SK-N-SH treated with all-trans-retinoic acid at 6 μM for 48 hours (cell line): ENCODE data around the gene AKAP8L.

Experiments used
- ATAC-seq: fragments of 200-7000 bp; cut with Tn5 transposase; 3 replicates; pipeline ENCODE4 v1.9.1; 2020; ENCODE audit warnings: mild to moderate bottlenecking, moderate library complexity
- ARNTL ChIP-seq: fragments of 450-650 bp; formaldehyde crosslinking; IDR thresholded peaks from 2 replicates; pipeline ENCODE4 v1.5.0; 2020; ENCODE audit warnings: low read depth, mild to moderate bottlenecking, moderate library complexity, borderline replicate concordance
- BACH2 ChIP-seq: fragments of 250-450 bp; sonication (Bioruptor Pico); IDR thresholded peaks from 2 replicates; pipeline ENCODE4 v1.9.0; 2021; ENCODE audit warnings: mild to moderate bottlenecking, borderline replicate concordance
- CREB5 ChIP-seq: fragments of 250-450 bp; sonication (Bioruptor Pico); IDR thresholded peaks from 2 replicates; pipeline ENCODE4 v1.5.1; 2020; ENCODE audit warnings: low read depth, mild to moderate bottlenecking, moderate library complexity
- CSDC2 ChIP-seq: fragments of 250-450 bp; sonication (Bioruptor Pico); IDR thresholded peaks from 2 replicates; pipeline ENCODE4 v1.5.0; 2020; ENCODE audit warnings: mild to moderate bottlenecking, moderate library complexity
- ESRRG ChIP-seq: fragments of 250-450 bp; sonication (Bioruptor Pico); IDR thresholded peaks from 2 replicates; pipeline ENCODE4 v1.6.1; 2021; ENCODE audit warnings: mild to moderate bottlenecking
- GLIS3 ChIP-seq: fragments of 250-450 bp; sonication (Bioruptor Pico); IDR thresholded peaks from 2 replicates; pipeline ENCODE4 v1.5.0; 2020; ENCODE audit warnings: mild to moderate bottlenecking, moderate library complexity
- ISL1 ChIP-seq: fragments of 250-450 bp; sonication (Bioruptor Pico); IDR thresholded peaks from 2 replicates; pipeline ENCODE4 v2.1.2; 2022; ENCODE audit warnings: mild to moderate bottlenecking, moderate library complexity
- OSR1 ChIP-seq: fragments of 250-450 bp; sonication (Bioruptor Pico); IDR thresholded peaks from 2 replicates; pipeline ENCODE4 v1.8.0; 2022; ENCODE audit warnings: moderate library complexity, mild to moderate bottlenecking, inconsistent platforms
- PATZ1 ChIP-seq: fragments of 250-450 bp; sonication (Bioruptor Pico); IDR thresholded peaks from 2 replicates; pipeline ENCODE4 v1.8.0; 2020; ENCODE audit warnings: mild to moderate bottlenecking, moderate library complexity, borderline replicate concordance
- POU6F1 ChIP-seq: fragments of 250-450 bp; sonication (Bioruptor Pico); IDR thresholded peaks from 2 replicates; pipeline ENCODE4 v1.8.0; 2021; ENCODE audit warnings: low read depth, mild to moderate bottlenecking, moderate library complexity, borderline replicate concordance
- PPARA ChIP-seq: fragments of 250-450 bp; sonication (Bioruptor Pico); IDR thresholded peaks from 2 replicates; pipeline ENCODE4 v1.5.0; 2020; ENCODE audit warnings: mild to moderate bottlenecking, borderline replicate concordance
- RARB ChIP-seq: fragments of 250-450 bp; sonication (Bioruptor Pico); IDR thresholded peaks from 2 replicates; pipeline ENCODE4 v1.8.0; 2021; ENCODE audit warnings: mild to moderate bottlenecking, moderate library complexity
- SNAI2 ChIP-seq: fragments of 250-450 bp; sonication (Bioruptor Pico); IDR thresholded peaks from 2 replicates; pipeline ENCODE4 v1.5.0; 2020; ENCODE audit warnings: mild to moderate bottlenecking, moderate library complexity
- TCF4 ChIP-seq: fragments of 250-450 bp; sonication (Bioruptor Pico); IDR thresholded peaks from 2 replicates; pipeline ENCODE4 v1.8.0; 2021; ENCODE audit warnings: mild to moderate bottlenecking, moderate library complexity, borderline replicate concordance
- TOX ChIP-seq: fragments of 250-450 bp; sonication (Bioruptor Pico); IDR thresholded peaks from 2 replicates; pipeline ENCODE4 v1.8.0; 2021; ENCODE audit warnings: mild to moderate bottlenecking, moderate library complexity, borderline replicate concordance
- TSHZ2 ChIP-seq: fragments of 250-450 bp; sonication (Bioruptor Pico); IDR thresholded peaks from 2 replicates; pipeline ENCODE4 v1.5.0; 2020; ENCODE audit warnings: mild to moderate bottlenecking, moderate library complexity
- ZC3H10 ChIP-seq: fragments of 250-450 bp; sonication (Bioruptor Pico); IDR thresholded peaks from 2 replicates; pipeline ENCODE4 v1.5.1; 2021; ENCODE audit warnings: mild to moderate bottlenecking, moderate library complexity
- ZFP3 ChIP-seq: fragments of 250-450 bp; sonication (Bioruptor Pico); IDR thresholded peaks from 2 replicates; pipeline ENCODE4 v1.5.0; 2020; ENCODE audit warnings: mild to moderate bottlenecking, moderate library complexity
- ZFP30 ChIP-seq: fragments of 450-650 bp; formaldehyde crosslinking; IDR thresholded peaks from 2 replicates; pipeline ENCODE4 v1.5.0; 2022; ENCODE audit warnings: mild to moderate bottlenecking, moderate library complexity
- ZNF565 ChIP-seq: fragments of 450-650 bp; formaldehyde crosslinking; conservative IDR thresholded peaks from 2 replicates; pipeline ENCODE4 v1.5.0; 2020; ENCODE audit warnings: low read depth, mild to moderate bottlenecking, moderate library complexity
- ZNF70 ChIP-seq: fragments of 450-650 bp; formaldehyde crosslinking; IDR thresholded peaks from 2 replicates; pipeline ENCODE4 v1.5.0; 2020; ENCODE audit warnings: mild to moderate bottlenecking, moderate library complexity
- ZNF8 ChIP-seq: fragments of 450-650 bp; formaldehyde crosslinking; IDR thresholded peaks from 2 replicates; pipeline ENCODE4 v1.5.0; 2020; ENCODE audit warnings: mild to moderate bottlenecking, moderate library complexity

AKAP8L gene

GRCh38 chr19:15372470-15372869 is 46.3 kb downstream of the AKAP8L start:
- no peak for TF ChIP-seq CREB5 (CRISPR knock-in tag)
- TF ChIP-seq ZFP30 (CRISPR knock-in tag): no peak
- TF ChIP-seq TCF4: no peak
- TF ChIP-seq ZNF8 (CRISPR knock-in tag): no peak
- TF ChIP-seq ESRRG (CRISPR knock-in tag): no peak
- TF ChIP-seq TSHZ2 (CRISPR knock-in tag): no peak
- TF ChIP-seq ZNF565 (CRISPR knock-in tag): no peak
- no peak for TF ChIP-seq TOX (CRISPR knock-in tag)
- TF ChIP-seq ZFP3 (CRISPR knock-in tag): no peak
- no peak for TF ChIP-seq POU6F1 (CRISPR knock-in tag)
- no peak for ATAC-seq

- TF ChIP-seq ZC3H10: no peak
- TF ChIP-seq ZNF70 (CRISPR knock-in tag): no peak
- TF ChIP-seq TOX (CRISPR knock-in tag): no peak
- no peak for TF ChIP-seq CSDC2 (CRISPR knock-in tag)
- TF ChIP-seq ZNF565 (CRISPR knock-in tag): no peak
- no peak for TF ChIP-seq SNAI2 (CRISPR knock-in tag)
- no peak for TF ChIP-seq ZFP3 (CRISPR knock-in tag)
- TF ChIP-seq GLIS3: no peak
- no peak for TF ChIP-seq BACH2
- no peak for TF ChIP-seq ZFP30 (CRISPR knock-in tag)
- no peak for TF ChIP-seq ESRRG (CRISPR knock-in tag)
- TF ChIP-seq PATZ1 (CRISPR knock-in tag): no peak
- no peak for TF ChIP-seq TCF4
- no peak for TF ChIP-seq ARNTL
- no peak for TF ChIP-seq OSR1 (CRISPR knock-in tag)
- no peak for TF ChIP-seq ZNF8 (CRISPR knock-in tag)
- TF ChIP-seq CREB5 (CRISPR knock-in tag): no peak
- no peak for TF ChIP-seq ISL1 (CRISPR knock-in tag)
- TF ChIP-seq, all 23 proteins: peak for 0
- ATAC-seq: no peak
Measured at GRCh38 chr19:15371786-15372380, 46.9 kb downstream of the AKAP8L start.

GRCh38 chr19:15371119-15371518 is 47.7 kb downstream of the AKAP8L start:
- no peak for ATAC-seq
- TF ChIP-seq ESRRG (CRISPR knock-in tag): no peak
- no peak for TF ChIP-seq ARNTL
- TF ChIP-seq ZNF8 (CRISPR knock-in tag): no peak
- TF ChIP-seq TCF4: no peak
- no peak for TF ChIP-seq PPARA (CRISPR knock-in tag)
- TF ChIP-seq ZC3H10: no peak
- no peak for TF ChIP-seq RARB (CRISPR knock-in tag)
- TF ChIP-seq POU6F1 (CRISPR knock-in tag): no peak
- TF ChIP-seq SNAI2 (CRISPR knock-in tag): no peak
- TF ChIP-seq ZNF70 (CRISPR knock-in tag): no peak
- no peak for TF ChIP-seq BACH2
- no peak for TF ChIP-seq ZNF565 (CRISPR knock-in tag)
- no peak for TF ChIP-seq OSR1 (CRISPR knock-in tag)
- TF ChIP-seq ZFP3 (CRISPR knock-in tag): no peak
- no peak for TF ChIP-seq GLIS3
